Liver (tissue), 9 donors: ENCODE results near the gene LHFPL5. TPM values are rescaled to one million over a fixed set of nuclear protein-coding genes. Genes with fewer than 3 reads are reported as not detected.

Source experiments
- DNase-seq: peaks from one replicate; pipeline ENCODE4 v3.0.0-alpha.2; 2017; ENCODE audit warnings: low spot score
- H3K27ac ChIP-seq, 2 donors: one replicate each; pipeline ENCODE4 v1.7.0; 2013; ENCODE audit warnings: inconsistent platforms in 2 of 2, low read length in 2 of 2, control low read depth in 1 of 2, low read depth in 1 of 2, mild to moderate bottlenecking in 1 of 2
- H3K27me3 ChIP-seq, 4 donors: one replicate each; pipeline versions ENCODE4 v1.6.1 to v1.7.0; 2013; ENCODE audit warnings: low read length in 3 of 4, inconsistent platforms in 1 of 4, mild to moderate bottlenecking in 1 of 4, moderate library complexity in 1 of 4; ENCODE audit not compliant: control insufficient read depth in 4 of 4, insufficient read depth in 4 of 4
- H3K36me3 ChIP-seq, 4 donors: one replicate each; pipeline versions ENCODE4 v1.6.1 to v1.7.0; 2013; ENCODE audit warnings: low read length in 3 of 4, mild to moderate bottlenecking in 3 of 4, low read depth in 1 of 4, moderate library complexity in 1 of 4; ENCODE audit not compliant: control insufficient read depth in 4 of 4, insufficient read depth in 3 of 4
- H3K4me1 ChIP-seq, 4 donors: one replicate each; pipeline versions ENCODE4 v1.6.1 to v1.7.0; 2013; ENCODE audit warnings: low read length in 3 of 4, mild to moderate bottlenecking in 3 of 4, moderate library complexity in 1 of 4; ENCODE audit not compliant: control insufficient read depth in 4 of 4, insufficient read depth in 4 of 4
- H3K4me3 ChIP-seq, 3 donors: one replicate each; pipeline versions ENCODE4 v1.6.1 to v1.7.0; 2013; ENCODE audit warnings: low read length in 3 of 3, control low read depth in 1 of 3, low read depth in 1 of 3, mild to moderate bottlenecking in 1 of 3
- H3K9ac ChIP-seq, 2 donors: one replicate each; pipeline ENCODE4 v1.7.0; 2013; ENCODE audit warnings: low read length in 2 of 2, mild to moderate bottlenecking in 2 of 2, moderate library complexity in 2 of 2, control low read depth in 1 of 2, low read depth in 1 of 2
- H3K9me3 ChIP-seq, 4 donors: one replicate each; pipeline versions ENCODE4 v1.6.1 to v1.7.0; 2013; ENCODE audit warnings: low read length in 3 of 4; ENCODE audit not compliant: control insufficient read depth in 4 of 4
- ATF3 ChIP-seq: IDR thresholded peaks from 2 replicates; pipeline ENCODE4 v1.6.1; 2016; ENCODE audit warnings: antibody characterized with exemption
- EGR1 ChIP-seq, 2 donors: IDR thresholded peaks; 2 replicates each; pipeline ENCODE4 v1.6.1; 2016 to 2018; ENCODE audit warnings: antibody characterized with exemption in 2 of 2, low read depth in 2 of 2
- FOXA1 ChIP-seq: IDR thresholded peaks from 2 replicates; pipeline ENCODE4 v1.6.1; 2016; ENCODE audit warnings: antibody characterized with exemption
- GABPA ChIP-seq, 2 donors: IDR thresholded peaks in 1 of 2; conservative IDR thresholded peaks in 1 of 2; 2 replicates each; pipeline ENCODE4 v1.6.1; 2016; ENCODE audit warnings: antibody characterized with exemption in 2 of 2, mild to moderate bottlenecking in 1 of 2, moderate library complexity in 1 of 2
- HNF4A ChIP-seq, 2 donors: conservative IDR thresholded peaks; 2 replicates each; pipeline ENCODE4 v1.6.1; 2016; ENCODE audit warnings: antibody characterized with exemption in 2 of 2, mild to moderate bottlenecking in 2 of 2
- HNF4G ChIP-seq: IDR thresholded peaks from 2 replicates; pipeline ENCODE4 v1.6.1; 2016; ENCODE audit warnings: antibody characterized with exemption
- JUND ChIP-seq, 2 donors: IDR thresholded peaks; 2 replicates each; pipeline ENCODE4 v1.6.1; 2016; ENCODE audit warnings: antibody characterized with exemption in 2 of 2
- RAD21 ChIP-seq, 2 donors: IDR thresholded peaks; 2 replicates each; pipeline ENCODE4 v1.6.1; 2016; ENCODE audit warnings: antibody characterized with exemption in 2 of 2, mild to moderate bottlenecking in 2 of 2
- REST ChIP-seq: IDR thresholded peaks from 2 replicates; pipeline ENCODE4 v1.6.1; 2016; ENCODE audit warnings: antibody characterized with exemption, mild to moderate bottlenecking
- RXRA ChIP-seq, 2 donors: IDR thresholded peaks; 2 replicates each; pipeline ENCODE4 v1.6.1; 2017 to 2018; ENCODE audit warnings: antibody characterized with exemption in 2 of 2, mild to moderate bottlenecking in 1 of 2
- SP1 ChIP-seq: IDR thresholded peaks from 2 replicates; pipeline ENCODE4 v1.6.1; 2018; ENCODE audit warnings: antibody characterized with exemption, mild to moderate bottlenecking
- TAF1 ChIP-seq: conservative IDR thresholded peaks from 2 replicates; pipeline ENCODE4 v1.6.1; 2016; ENCODE audit warnings: antibody characterized with exemption, mild to moderate bottlenecking
- YY1 ChIP-seq: IDR thresholded peaks from 2 replicates; pipeline ENCODE4 v1.6.1; 2016; ENCODE audit warnings: antibody characterized with exemption, mild to moderate bottlenecking
- WGBS: extraction: QIAGEN DNeasy Blood & Tissue Kit; methylation state at CpG from one replicate; pipeline ENCODE4 v1.1.7; 2013; 5-methylcytosine and 5-hydroxymethylcytosine counted together
- polyA plus RNA-seq, 2 donors: library from polyadenylated mRNA; stranded (reverse) in 1 of 2; unstranded in 1 of 2; fragments of 200-250 nt in 1 of 2; fragments of >200 nt in 1 of 2; fragmentation: Nextera tagmentation in 1 of 2; extraction: Ambion mirVana in 1 of 2; gene quantifications; one replicate each; pipeline versions ENCODE4 v1.2.1 to v1.2.3, GENCODE V29; 2013 to 2015
- total RNA-seq, 2 donors: library from RNA; depleted of rRNA; stranded (reverse); fragments of >200 nt; gene quantifications; one replicate each; pipeline ENCODE4 v1.2.3, GENCODE V29; 2014
- TF ChIP-seq, protein P1 (sequence below): IDR thresholded peaks from 2 replicates; pipeline ENCODE4 v1.6.1; 2016; ENCODE audit warnings: antibody characterized with exemption
- donor health status: healthy.
- donor health status: healthy.
- donor health status: healthy.
- donor health status: healthy.
- donor health status: healthy.

Gene LHFPL5
- total and polyA plus RNA-seq, 4 donors, result not detected

DNA sequence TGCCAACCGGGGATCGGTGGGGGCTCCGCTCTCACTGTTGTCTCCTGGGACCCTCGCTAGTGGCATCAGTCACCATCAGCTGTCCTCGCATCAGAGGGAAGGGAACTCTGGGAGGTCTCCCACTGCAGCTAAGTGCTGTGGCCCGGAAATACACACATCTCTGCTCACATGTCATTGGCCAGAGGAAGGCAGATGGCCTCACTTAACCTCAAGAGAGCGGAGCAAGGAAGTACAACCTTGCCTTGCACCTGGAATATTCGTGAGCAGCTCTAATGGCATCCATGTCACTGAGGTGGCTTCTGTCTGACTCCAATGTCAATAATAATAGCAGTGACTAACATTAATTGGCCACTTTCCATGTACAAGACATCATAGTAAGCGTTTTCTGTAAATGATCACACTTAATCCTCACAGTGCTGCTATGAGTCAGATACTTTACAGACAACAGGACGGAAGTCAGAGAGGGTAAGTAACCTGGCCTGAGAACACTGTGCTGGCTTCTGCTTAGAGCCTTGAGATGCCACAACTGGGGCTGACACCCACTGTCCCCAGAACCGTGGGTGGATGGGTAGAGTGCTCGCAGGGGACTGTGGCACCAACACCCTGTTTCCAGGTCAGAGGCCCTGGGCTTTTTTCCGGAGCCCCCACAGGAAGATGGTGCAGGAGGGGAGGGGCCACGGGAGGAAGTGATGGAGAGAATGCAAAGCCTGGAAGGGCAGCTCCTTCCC lies 6.0 kb downstream of the LHFPL5 start:
- H3K9ac ChIP-seq, result no peak overlapping the region
- no peak overlapping the region for H3K27ac ChIP-seq
- TF ChIP-seq RAD21 (IDR thresholded peaks at IDR 0.05) (no peak), JUND (IDR thresholded peaks at IDR 0.05) (no peak), TAF1 (no peak), SP1 (no peak), HNF4G (no peak), FOXA1 (no peak), REST (no peak), HNF4A (conservative IDR thresholded peaks at IDR 0.05) (no peak)
- H3K4me1 ChIP-seq, result no peaks in the 10 kb centered on the region
- no peaks in the 10 kb centered on the region for H3K36me3 ChIP-seq
- no peaks in the 10 kb centered on the region for H3K27me3 ChIP-seq
- WGBS, result 74% methylated on average over 14 of the region's 14 CpGs
- no peaks in the 10 kb centered on the region for H3K9me3 ChIP-seq
- DNase-seq, result no peak
- H3K4me3 ChIP-seq, result no peak overlapping the region

GRCh38 chr6:35811699-35811995 lies 6.5 kb downstream of the LHFPL5 start:
- H3K36me3 ChIP-seq, result no peaks in the 10 kb centered on the region
- DNase-seq, result no peak
- 86% methylated on average over 6 of the region's 6 CpGs for WGBS
- no peaks in the 10 kb centered on the region for H3K27me3 ChIP-seq
- H3K4me3 ChIP-seq, result no peak overlapping the region
- TF ChIP-seq RXRA (IDR thresholded peaks at IDR 0.05) (no peak), REST (no peak), GABPA (IDR thresholded peaks at IDR 0.05 in 1 of 2, conservative IDR thresholded peaks at IDR 0.05 in 1 of 2) (no peak), YY1 (no peak), HNF4G (no peak), EGR1 (IDR thresholded peaks at IDR 0.05; ENCODE audit: low read depth in 2 of 2) (no peak), FOXA1 (no peak), ATF3 (no peak), TAF1 (no peak), SP1 (no peak)
- TF ChIP-seq, protein P1, sequence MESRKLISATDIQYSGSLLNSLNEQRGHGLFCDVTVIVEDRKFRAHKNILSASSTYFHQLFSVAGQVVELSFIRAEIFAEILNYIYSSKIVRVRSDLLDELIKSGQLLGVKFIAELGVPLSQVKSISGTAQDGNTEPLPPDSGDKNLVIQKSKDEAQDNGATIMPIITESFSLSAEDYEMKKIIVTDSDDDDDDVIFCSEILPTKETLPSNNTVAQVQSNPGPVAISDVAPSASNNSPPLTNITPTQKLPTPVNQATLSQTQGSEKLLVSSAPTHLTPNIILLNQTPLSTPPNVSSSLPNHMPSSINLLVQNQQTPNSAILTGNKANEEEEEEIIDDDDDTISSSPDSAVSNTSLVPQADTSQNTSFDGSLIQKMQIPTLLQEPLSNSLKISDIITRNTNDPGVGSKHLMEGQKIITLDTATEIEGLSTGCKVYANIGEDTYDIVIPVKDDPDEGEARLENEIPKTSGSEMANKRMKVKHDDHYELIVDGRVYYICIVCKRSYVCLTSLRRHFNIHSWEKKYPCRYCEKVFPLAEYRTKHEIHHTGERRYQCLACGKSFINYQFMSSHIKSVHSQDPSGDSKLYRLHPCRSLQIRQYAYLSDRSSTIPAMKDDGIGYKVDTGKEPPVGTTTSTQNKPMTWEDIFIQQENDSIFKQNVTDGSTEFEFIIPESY, result no peak
- no peak overlapping the region for H3K9ac ChIP-seq
- no peak overlapping the region for H3K27ac ChIP-seq
- H3K4me1 ChIP-seq, result no peaks in the 10 kb centered on the region
- H3K9me3 ChIP-seq, result no peaks in the 10 kb centered on the region
